HG02840 (cell line): ENCODE results near the gene UNC45A.
"Not testable (repeated sequence)": the region's sequence is repeated elsewhere in the genome, so short reads cannot be mapped to it uniquely, and the experiment has no call there.

Experiments used
- ATAC-seq: cut with Tn5 transposase; IDR thresholded peaks from one replicate; pipeline ENCODE4 v1.9.1; 2021; ENCODE audit warnings: mild to moderate bottlenecking, moderate library complexity, moderate number of reproducible peaks; ENCODE audit not compliant: unreplicated experiment, low FRiP score

Gene UNC45A

GRCh38 chr15:90917569-90917968 is 17.5 kb upstream of the UNC45A start:
- no peak for ATAC-seq

GRCh38 chr15:90918034-90918788 is 16.9 kb upstream of the UNC45A start:
- no peak for ATAC-seq

GRCh38 chr15:90918835-90919234 is 16.2 kb upstream of the UNC45A start:
- no peak for ATAC-seq

- ATAC-seq, result no peak
These were observed 13.2 kb upstream of the UNC45A start for GRCh38 chr15:90921887-90922286.

GRCh38 chr15:90922712-90923322 is 12.3 kb upstream of the UNC45A start:
- ATAC-seq, result peak; percentile 51

GRCh38 chr15:90924375-90924774 is 10.7 kb upstream of the UNC45A start:
- ATAC-seq, result peak; percentile 58

- not testable (repeated sequence) for ATAC-seq
These were observed 8.3 kb upstream of the UNC45A start for GRCh38 chr15:90926766-90927165.

GRCh38 chr15:90928106-90928505 is 7.0 kb upstream of the UNC45A start:
- ATAC-seq, result not testable (repeated sequence)

GRCh38 chr15:90929246-90930019 is 5.7 kb upstream of the UNC45A start:
- ATAC-seq, result no peak

- ATAC-seq, result no peak
These were observed 4.1 kb upstream of the UNC45A start for GRCh38 chr15:90930861-90931574.

- ATAC-seq, result no peak
These were observed 3.6 kb upstream of the UNC45A start for GRCh38 chr15:90931575-90931827.

GRCh38 chr15:90931828-90932659 is 3.0 kb upstream of the UNC45A start, which contains the start of gene HDDC3:
Gene HDDC3, minus strand, starts transcription at chr15:90932549. Its CDS starts 9 bp downstream, at chr15:90932540.
- peak; percentile 37 for ATAC-seq

GRCh38 chr15:90932660-90932991 is 2.5 kb upstream of the UNC45A start:
- ATAC-seq, result no peak

GRCh38 chr15:90933301-90933700 is 1.8 kb upstream of the UNC45A start:
- ATAC-seq, result no peak

GRCh38 chr15:90934256-90934948 is 683 bp upstream of the UNC45A start:
- ATAC-seq, result peak; percentile 1

- ATAC-seq, result no peak
These were observed 1.7 kb downstream of the UNC45A start for GRCh38 chr15:90936823-90937222.

GRCh38 chr15:90938261-90938660 is 3.2 kb downstream of the UNC45A start:
- no peak for ATAC-seq

- no peak for ATAC-seq
These were observed 4.7 kb downstream of the UNC45A start for GRCh38 chr15:90939756-90940155.

GRCh38 chr15:90941038-90941437 is 6.0 kb downstream of the UNC45A start:
- ATAC-seq, result no peak
